CD4-positive, alpha-beta T cell treated with Interleukin-6 at 100 ng/mL for 8 hours (primary cell): ENCODE measurements around the gene SIVA1.
"Not testable (repeated sequence)": the region's sequence is repeated elsewhere in the genome, so short reads cannot be mapped to it uniquely, and the experiment has no call there.

Experiments
- DNase-seq: peaks from one replicate; pipeline ENCODE4 v3.0.0-alpha.2; 2020; ENCODE audit warnings: mixed read lengths, low spot score

Gene SIVA1

DNA sequence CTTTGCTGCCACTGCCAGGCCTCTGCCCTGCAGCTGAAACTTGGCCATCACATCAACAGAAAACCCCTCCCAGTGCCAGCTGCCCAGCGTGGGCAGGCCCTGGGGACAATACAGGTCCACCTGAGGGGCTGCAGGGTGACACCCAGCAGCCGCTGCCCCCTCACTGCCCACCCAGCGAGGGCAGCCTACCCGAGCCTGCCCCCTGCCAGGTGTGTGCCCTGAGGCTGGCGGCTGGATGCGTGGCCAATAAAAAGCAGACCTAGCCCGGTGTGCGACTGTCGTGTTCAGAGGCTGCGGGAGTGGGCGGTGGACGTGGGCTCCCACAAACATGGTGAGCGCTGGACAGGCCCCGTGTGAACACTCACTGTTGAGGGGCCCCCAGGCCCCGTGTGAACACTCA, 33.6 kb upstream of the SIVA1 start:
- DNase-seq: no peak

DNA sequence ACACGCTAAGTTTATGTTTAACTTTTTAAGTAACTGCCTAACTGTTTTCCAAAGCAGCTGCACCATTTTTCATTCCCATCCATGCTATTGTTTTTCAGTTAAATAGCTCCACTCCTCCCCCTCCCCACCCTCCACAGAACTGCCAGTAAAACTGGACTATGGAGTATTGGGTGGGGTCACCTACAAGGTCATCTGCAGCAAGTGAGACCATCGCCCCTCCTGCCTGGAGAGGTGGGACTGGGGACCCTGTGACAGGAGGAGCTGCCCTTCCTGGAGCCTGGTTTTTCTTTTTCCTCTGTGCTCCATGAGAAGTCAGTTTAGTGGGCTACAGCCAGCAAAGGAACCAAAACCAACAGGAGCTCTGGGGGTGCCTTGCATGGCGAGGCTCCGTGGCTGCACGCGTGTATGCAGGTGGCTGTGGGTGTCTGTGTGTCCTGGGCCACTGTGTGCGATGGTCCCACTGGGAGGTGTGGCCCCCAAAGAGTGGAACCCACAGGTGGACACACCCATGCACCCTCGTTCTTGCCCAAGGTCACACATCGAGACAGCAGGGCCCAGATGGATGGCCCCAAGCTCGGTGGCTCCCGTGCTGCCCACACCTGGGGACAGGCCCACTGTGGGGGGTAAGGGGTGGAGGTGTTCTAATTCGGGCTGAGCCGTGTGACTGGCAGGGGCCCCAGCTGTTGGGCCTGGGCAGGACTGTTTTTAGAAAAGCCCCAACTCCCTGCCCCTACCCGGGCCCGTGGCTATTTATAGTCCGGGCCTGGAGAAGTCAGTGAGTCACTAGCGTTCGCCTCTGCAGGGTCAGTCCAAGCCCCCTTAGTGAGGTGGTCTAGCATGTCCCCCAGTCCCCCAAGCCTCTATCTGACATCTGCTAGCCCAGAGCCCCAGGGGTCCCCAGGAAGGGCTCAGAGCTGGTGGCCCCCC, 31.2 kb upstream of the SIVA1 start:
- no peak for DNase-seq

DNA sequence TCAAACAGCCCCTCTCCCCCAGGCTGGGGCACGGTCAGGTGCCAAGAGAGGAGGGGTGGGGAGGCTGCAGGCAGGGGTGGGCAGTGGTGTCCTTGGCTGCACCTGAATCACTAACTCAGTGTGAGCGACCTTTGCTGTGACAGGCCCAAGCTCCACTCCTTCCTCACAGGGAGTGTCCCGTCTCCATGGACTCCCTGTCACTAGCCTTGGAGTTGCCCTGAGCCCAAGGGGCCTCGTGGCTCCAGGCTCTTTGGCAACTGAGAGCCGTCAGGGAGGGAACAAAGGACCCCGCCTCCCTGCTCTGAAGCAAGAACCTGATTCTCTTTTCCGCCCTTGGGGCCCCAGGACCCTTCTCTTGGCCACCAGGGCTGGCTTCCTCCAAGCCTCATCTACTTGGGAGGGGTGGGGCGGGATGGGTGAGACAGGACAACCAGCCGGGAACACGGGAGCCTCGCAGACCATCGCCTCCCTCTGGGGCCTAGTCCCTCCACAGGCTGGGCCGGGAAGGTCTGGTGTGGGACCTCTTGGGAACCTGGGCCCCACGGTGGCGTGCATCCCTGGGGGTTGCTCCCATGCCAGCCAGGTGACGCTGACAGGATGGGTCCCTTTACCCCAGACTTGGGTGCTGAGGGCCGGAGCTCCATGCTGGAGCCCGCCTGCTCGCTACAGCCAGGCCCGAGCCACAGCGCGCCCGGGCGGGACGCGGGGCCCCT, 29.9 kb upstream of the SIVA1 start:
- DNase-seq: no peak

DNA sequence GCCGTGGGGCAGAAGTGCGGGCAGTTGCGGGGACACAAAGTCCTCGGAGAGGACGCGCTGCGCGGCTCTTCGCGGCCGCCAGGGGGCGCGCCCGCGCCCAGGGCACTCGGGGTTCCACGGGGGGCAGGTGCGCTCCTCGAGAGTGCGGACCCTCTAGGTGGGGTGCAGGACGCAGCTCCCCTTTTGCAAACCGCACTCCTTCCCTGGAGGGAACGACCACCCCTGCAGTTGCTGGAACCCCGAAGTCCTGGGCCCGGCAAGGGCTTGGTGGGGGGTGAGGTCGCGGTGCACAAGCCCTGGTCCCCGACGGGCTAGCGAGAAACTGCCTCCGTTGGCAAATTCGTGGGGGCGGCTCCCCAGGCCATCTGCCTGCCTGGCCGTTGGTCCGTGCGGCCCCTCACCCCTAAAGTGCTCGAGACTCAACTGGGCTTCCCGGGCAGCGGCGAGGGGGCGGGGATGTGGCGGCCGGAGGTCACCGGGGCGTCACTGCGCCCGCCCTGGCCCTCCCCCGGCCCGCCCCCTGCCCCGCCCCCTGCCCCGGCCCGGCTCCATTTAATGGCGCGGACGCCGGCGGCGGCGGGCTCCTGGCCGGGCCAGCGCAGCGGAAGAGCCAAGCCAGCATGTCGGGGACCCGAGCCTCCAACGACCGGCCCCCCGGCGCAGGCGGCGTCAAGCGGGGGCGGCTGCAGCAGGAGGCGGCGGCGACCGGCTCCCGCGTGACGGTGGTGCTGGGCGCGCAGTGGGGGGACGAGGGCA, 29.1 kb upstream of the SIVA1 start, which contains the start of gene ADSS1:
Gene ADSS1, plus strand, starts transcription at position 579 of the 756 bp plus-strand sequence. Its CDS starts 42 bp downstream, at position 621.
- DNase-seq: peak; percentile 56

DNA sequence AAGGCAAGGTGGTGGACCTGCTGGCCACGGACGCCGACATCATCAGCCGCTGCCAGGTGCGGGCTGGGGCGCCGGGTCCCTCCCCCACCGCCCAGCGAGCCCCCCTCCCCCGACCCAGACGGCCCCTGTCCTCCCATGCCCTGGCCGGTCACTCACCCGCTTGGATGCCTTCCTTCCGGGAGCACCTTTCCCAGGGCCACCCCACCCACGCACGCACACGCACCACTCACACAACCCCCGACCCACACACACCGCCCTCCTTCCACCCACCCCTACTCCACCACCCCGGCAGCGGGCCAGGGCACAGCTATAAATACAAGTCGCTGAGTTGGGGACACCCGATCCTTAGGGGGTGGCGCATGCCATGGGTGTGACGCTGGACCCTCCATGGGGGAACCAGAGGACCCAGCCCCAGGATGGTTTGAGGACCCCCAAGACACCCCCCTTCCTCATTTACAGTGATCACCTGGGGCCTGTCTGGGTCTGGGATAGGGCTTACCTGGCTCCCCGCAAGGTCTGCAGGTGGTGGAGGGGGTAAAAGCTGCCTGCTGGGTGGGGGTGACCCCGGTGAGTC, 28.5 kb upstream of the SIVA1 start:
- DNase-seq: no peak

DNA sequence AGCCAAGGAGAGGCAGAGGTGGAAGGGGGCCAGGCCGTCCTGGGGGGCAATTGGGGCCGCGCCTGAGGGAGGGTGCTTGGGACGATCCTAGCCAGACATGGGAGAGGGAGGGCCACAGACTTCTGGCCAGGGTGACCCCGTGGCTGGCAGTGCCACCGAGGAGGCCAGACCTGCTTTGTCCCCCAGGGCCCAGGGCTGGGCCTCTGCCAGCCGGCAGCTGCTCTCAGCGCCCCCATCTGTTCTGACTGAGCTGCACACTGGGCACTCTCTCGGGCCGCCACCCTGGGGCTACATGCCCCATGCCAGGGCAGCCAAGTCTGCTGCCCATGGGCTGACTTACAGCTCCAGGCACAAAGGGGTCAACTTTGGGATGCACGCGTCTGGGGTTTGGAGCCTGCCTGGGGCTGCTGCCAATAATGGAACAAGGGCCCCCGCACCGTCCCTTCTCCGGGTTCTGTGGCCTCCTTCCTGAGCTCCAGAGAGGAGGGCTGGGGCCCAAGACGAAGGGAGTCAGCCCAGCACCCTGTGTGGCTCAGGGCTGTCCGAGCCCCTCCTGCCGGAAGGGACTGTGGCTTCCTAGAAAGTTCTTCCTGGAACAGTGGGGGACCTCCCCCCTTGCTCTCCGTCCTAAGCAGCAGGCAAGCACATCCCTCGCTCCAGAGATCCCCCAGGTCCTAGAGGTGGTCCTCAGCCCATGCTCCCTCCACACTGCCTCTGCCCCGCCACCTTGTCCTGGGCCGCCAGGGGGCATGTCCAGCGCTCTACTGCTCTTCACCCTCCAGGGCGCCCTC, 27.8 kb upstream of the SIVA1 start:
- no peak for DNase-seq

DNA sequence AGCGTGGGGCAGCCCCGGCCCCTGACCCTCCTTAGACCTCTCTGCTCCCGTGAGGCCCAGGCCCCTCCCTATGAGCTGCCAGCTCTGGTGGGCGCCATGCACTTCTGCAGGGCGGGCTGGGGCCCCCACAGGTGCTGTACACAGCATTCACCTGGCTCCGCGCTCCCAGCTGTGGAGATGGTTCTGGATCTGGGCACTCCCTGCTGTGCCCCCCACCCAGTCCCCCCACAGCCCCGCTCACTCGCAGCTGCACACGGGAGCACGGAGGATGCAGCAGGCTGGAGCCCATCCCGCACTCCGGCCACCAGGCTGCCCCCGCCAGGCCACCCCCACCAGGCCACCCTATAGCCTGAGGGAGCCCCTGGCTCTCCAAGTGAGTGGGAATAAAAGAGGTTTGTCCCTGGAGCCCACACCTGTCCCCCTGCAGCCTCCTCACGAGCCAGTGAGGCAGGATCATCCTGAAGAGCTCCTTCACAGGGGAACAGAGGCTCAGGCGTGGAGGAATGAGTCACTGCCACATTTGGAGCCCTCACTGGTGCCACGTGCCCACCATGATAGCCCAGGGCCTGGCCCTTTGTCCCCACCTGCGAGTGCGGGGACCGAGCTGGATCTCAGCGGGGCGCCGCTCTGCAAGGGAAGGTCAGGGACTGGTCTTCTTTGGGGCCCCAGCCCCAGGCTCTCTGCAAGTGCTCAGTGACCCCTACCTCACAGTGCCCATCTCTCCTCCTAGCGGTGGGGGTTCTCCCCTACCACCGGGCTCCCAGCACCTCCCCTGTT, 27.0 kb upstream of the SIVA1 start:
- DNase-seq: no peak

DNA sequence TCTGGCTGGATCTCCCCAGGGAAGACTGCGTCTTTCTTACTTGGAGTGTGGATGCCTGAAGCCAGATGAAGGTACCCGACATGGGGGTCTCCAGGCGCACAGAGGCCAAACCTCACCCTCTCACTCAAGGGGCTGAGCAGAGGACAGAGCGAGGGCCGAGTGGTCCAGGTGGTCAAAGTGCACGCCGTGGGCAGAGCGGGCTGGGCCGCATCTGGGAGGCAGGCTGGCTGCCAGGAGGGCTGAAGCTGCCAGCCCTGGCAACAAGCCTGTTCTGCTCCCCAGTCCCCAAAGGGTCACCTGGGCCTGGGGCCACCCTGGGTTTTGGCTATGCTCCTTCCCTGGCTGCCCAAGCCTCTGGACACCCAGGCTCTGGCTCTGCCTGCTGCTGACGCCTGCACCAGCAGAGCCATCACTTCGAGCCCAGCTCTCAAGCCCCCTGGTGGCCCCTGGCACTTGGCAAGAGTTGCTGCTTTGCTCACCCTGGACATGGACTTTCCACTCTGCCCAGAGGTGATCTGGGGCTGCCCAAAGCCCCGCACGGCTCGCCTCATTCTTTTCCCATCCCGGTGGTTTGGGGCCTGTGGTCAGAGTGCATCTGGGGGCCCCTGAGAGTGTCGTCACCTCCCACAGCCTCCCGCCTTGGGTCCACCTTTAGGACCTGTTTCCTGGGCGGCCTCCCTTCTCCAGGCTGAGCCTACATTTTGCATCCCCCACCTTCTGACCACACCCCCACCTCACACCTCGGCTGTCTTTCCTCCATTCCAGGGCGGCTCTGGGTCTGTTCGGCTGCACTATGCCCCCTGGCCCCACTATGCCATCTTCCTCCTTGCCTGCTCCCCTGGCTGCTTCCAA, 26.1 kb upstream of the SIVA1 start:
- no peak for DNase-seq

DNA sequence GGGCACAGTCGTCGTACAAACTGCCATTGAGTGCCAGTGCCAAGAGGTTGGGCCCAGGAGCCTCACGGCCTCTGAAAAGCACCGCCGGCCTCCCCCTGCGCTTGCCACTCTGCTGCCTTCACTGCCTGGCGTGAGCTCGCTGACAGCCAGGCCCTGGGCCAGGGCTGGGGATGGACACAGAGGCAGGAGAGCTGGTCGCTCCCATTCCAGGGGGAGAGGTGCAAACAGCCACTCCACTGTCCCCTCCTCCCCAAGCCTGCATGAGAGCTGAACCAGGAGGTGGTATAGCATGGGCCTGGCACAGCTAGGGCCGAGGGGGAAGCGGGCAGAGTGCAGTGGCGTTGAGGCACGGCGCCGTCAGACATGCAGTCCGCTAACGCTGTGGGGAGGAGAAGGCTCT, 24.3 kb upstream of the SIVA1 start:
- no peak for DNase-seq

DNA sequence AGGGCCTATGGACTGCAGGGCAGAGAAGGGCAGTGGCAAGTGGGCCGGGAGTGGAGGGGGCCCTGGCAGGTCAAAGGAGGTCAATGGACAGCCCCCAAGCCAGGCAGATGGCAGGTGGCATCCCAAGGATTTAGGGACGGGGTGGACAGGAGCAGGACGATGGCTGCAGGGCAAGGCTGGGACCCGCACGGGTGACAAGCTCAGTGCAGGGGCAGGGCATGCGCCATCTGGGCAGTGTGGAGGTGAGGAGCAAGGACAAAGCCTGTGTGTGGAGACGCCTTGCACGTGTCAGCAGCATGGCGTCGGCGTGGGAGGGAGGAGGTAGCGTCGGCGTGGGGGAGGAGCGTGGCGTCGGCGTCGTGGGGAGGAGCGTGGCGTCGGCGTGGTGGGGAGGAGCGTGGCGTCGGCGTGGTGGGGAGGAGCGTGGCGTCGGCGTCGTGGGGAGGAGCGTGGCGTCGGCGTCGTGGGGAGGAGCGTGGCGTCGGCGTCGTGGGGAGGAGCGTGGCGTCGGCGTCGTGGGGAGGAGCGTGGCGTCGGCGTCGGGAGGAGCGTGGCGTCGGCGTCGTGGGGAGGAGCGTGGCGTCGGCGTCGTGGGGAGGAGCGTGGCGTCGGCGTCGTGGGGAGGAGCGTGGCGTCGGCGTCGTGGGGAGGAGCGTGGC, 23.6 kb upstream of the SIVA1 start:
- DNase-seq: not testable (repeated sequence)

DNA sequence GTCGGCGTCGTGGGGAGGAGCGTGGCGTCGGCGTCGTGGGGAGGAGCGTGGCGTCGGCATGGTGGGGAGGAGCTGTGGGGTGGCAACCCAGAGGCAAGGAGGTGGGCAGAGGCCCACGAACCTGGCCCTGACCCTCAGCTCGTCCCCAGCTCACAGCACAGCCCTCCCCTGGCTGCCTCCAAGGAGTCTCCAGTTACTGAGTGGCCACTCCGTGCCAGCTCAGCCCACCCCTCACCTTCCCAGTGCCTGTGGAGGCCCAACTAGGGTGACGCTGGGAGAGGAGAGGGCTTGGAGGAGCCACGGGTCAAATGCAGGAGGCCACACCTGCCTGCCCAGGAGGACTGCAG, 23.1 kb upstream of the SIVA1 start:
- no peak for DNase-seq

DNA sequence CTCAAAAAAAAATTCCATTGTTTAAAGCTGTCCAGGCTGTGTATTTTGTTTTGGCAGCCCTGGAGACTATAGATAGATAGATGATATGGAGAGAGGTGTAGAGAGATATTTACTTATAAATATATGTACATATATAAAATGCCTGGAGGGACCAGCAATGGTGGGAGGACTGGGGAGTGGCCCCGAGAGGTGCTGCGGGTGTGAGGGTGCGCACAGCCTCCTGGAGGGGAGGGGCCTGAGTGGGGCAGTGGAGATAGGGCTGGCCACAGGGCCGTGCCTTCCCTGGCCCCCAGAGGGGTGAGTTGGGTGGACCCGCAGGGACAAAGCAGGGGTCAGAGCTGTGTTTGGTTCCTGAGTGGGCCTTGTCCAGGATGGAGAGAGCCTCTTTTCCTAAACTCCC, 22.5 kb upstream of the SIVA1 start:
- DNase-seq: no peak

DNA sequence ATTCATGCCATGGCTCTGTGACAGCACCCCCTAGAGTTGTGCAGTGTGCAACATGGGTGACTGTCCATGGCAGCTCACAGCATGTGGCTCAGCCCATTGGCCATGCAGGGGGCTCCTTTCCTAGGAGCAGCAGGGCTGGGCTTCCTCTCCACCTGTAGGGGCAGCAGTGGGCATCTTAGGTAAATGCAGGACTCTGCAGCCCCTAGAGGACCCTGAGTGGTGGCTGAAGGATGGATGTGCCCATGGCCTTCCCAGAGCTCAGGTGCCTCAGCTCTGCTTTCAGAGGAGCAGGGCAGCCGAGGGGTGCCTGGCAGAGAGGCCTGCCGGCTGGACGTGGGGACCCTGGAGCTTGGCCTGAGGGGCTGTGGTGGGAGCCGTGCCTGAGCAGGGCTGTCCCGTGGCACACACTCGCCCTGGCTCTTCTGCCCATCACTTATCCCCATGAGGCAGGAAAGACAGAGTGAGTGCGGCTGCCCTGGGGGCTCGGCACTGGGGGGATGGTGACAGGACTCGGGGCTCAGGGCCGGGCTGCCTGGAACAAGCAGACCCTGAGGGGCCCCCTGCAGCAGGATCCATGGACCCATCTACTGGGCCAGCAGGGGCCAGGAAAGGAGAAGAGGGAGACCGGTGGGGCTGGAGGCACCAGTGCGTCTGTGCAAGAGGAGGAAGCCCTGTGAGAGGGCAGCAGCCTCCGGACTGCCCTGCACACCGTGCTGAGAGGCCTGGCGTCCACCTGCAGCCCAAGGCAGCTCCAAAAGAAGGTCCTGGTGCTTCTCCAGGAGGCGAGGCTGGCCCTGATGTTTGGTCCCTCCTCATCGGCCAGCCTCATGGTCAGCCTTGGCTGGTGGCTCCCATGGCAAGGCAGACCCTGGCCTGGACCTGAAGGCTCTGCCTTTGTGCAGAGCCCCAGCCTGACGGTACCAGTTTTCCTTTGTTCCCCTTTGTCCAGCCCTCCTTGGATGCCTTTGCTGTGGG, 21.3 kb upstream of the SIVA1 start:
- DNase-seq: no peak

DNA sequence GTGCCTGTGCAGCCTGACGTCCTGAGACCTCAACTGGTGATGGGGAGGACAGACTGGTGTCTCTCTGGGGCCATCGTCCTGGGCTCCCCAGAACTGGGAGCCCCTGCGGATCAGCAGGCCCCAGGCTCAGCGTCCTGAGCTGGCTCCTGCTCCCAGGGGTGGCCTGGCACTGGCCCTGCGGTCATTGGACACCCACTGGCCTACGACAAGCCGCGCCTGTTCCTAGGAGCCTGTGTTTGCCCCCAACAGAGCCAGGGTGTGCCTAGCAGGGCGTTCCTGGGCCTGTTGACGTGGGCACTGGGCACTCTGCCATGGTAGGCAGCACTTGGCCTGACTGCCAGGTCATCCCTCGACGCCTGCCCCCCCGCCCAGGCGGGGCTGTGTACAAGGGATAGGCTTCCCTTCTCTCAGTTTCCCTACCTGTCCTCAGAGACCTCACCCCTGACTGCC, 20.6 kb upstream of the SIVA1 start:
- DNase-seq: no peak

DNA sequence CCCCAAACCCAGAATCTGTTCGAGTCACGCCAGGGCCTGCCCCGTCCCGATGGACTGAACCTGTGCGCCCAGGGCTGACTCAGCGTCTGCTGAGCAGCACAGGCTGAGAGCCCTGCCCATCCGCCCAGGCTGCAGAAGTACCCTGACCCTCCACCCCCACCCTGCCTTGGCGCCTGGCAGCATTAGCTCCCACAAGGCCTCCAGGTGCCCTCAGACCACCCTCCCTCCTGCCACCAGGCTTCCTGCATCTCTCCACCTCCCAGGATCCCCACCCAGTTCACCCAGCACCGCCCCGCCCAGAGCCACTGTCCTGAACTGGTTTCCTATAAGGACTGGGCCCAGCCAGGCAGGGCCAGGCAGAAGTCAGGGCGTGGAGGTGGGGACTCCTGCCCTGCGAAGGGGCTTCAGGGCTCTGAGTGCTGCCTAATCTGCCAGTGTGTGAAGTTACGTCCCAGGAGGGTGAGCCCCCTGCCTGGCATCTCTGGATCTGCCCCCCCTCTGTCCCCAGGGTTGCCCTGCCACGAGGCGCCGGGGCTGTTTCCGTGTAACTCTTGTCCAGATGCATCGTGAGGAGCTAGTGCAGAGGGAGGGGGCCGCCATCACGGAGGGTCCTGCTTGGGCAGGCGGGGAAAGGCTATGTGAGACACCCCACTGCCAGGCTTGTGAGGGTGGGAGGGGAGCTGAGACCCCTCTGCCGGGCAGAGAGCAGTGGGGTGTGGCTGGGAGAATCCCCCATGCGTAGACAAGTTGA, 19.8 kb upstream of the SIVA1 start:
- DNase-seq: no peak

DNA sequence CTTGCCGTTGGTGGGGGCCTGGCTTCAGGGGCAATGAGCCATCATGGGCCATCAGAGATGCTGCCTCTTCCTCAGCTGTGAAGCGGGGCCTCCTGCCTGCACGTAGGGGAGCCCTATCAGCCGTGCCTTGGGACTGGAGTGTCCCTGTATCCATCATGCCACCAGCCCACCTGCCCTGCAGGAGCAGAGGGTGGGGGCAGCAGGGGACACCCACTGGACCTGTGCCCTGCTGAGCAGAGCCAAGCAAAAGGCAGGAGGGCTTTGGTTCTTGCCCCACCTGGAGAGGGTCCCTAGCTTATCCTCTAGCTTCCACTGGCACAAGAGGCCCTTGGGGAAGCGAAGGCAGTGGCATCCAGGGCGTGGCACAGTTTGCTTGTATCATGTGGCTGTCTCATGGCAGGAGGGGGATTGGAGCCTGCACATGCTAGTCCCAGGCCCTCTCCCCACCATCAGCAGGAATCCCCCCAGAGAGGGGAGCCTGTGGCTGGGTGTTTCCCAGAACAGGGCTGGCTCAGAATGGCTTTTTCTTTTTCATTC, 18.8 kb upstream of the SIVA1 start:
- DNase-seq: no peak

DNA sequence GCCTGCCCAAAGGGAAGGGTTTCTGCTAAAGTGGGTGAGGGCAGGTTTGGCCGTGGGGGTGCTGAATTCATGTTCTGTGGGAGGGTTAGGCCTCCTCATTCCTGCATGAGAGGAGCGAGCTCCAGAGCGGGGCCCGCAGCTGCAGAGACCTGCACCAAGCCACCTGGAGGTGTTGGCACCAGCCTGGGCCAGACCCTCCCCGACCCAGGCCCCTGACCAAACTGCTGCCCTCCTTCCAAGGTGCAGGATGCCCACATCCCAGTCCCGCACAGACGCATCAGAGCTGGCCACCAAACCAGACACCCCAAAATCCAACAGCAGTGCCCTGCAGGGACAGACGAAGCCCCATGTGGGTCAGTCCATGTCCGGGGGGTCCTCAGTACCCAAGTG, 18.4 kb upstream of the SIVA1 start:
- DNase-seq: no peak
